ENCODE data around the gene TNFRSF18.
A peak's percentile ranks its signal among the peaks of the same experiment; 100 is the strongest.

The TNFRSF18 gene

GRCh38 chr1:1210726-1211540, 4.5 kb upstream of the TNFRSF18 start:
- DNase-seq = no peak

GRCh38 chr1:1208713-1209433, 2.5 kb upstream of the TNFRSF18 start:
- peak; percentile 53 to 56 for DNase-seq

- no peak for DNase-seq
These were observed 1.1 kb upstream of the TNFRSF18 start for GRCh38 chr1:1207571-1207892.

- DNase-seq = no peak
These were observed 657 bp upstream of the TNFRSF18 start for GRCh38 chr1:1206966-1207531.

- no peak for DNase-seq
These were observed 520 bp downstream of the TNFRSF18 start for GRCh38 chr1:1205769-1206375.

GRCh38 chr1:1204998-1205768, 1.2 kb downstream of the TNFRSF18 start:
- no peak for DNase-seq

GRCh38 chr1:1204425-1204920, 1.9 kb downstream of the TNFRSF18 start:
- no peak for DNase-seq

GRCh38 chr1:1203561-1204424, 2.6 kb downstream of the TNFRSF18 start:
- DNase-seq = no peak

- DNase-seq = no peak
These were observed 3.4 kb downstream of the TNFRSF18 start for GRCh38 chr1:1202831-1203560.

- peak; percentile 90 to 94 for DNase-seq
These were observed 5.2 kb downstream of the TNFRSF18 start for GRCh38 chr1:1200876-1201810.

- DNase-seq = no peak
These were observed 6.2 kb downstream of the TNFRSF18 start for GRCh38 chr1:1199961-1200875.

- no peak for DNase-seq
These were observed 7.0 kb downstream of the TNFRSF18 start for GRCh38 chr1:1199141-1199960.

GRCh38 chr1:1198423-1199140, 7.8 kb downstream of the TNFRSF18 start:
- no peak for DNase-seq

- no peak for DNase-seq
These were observed 8.6 kb downstream of the TNFRSF18 start for GRCh38 chr1:1197551-1198422.

GRCh38 chr1:1197188-1197500, 9.2 kb downstream of the TNFRSF18 start:
- DNase-seq = no peak

All from activated CD4-positive, alpha-beta T cell treated with anti-CD3 and anti-CD28 coated beads, Interleukin-2, amount 50 U/mL, for 4 hours (primary cell).